ENCODE results near the gene C19orf33.

DNA sequence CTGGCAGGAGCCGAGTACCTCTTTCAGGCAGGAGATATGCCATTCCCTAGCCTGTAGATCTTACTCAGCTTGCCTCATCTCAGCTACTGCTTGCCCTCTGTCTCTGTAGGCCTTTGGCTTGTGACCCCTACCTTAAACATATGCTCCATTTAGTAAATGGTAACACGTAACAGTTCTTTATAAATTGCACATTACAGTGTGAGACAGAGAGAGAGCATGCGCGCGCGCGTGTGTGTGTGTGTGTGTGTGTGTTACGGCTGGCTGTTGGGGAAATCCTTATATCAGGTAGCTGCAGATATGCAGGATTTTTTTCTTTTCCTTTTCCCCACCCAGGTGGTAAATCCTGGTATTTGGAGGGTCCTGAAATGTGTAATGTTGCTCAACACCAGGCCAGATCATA is 35.5 kb upstream of the C19orf33 start:
- TF ChIP-seq CTCF (IDR thresholded peaks at IDR 0.05; ENCODE audit: low read depth, low read length) (no peak), EZH2phosphoT487 (IDR thresholded peaks at IDR 0.05; ENCODE audit: low read depth) (no peak)
